Osteoblast (primary cell): ENCODE data around the gene USP6NL. TPM values are rescaled to one million over a fixed set of nuclear protein-coding genes. Genes with fewer than 3 reads are reported as not detected.

Experiments
- DNase-seq: peaks from one replicate; pipeline ENCODE4 v3.0.0; 2011; ENCODE audit warnings: low spot score, mixed read lengths; ENCODE audit not compliant: insufficient read length; ENCODE audit errors: missing footprints
- H2AFZ ChIP-seq: 2 replicates; pipeline ENCODE4 v1.6.0; 2011; ENCODE audit warnings: mild to moderate bottlenecking, low read length
- H3K27ac ChIP-seq: 2 replicates; pipeline ENCODE4 v1.5.1; 2011; ENCODE audit warnings: mild to moderate bottlenecking, low read depth, low read length, moderate library complexity
- H3K27me3 ChIP-seq: 2 replicates; pipeline ENCODE4 v1.6.0; 2012; ENCODE audit warnings: mild to moderate bottlenecking, control low read depth, inconsistent platforms, low read length, moderate library complexity; ENCODE audit not compliant: insufficient read depth
- H3K36me3 ChIP-seq: 2 replicates; pipeline ENCODE4 v1.5.1; 2011; ENCODE audit warnings: mild to moderate bottlenecking, low read length, control low read depth, moderate library complexity; ENCODE audit not compliant: insufficient read depth
- H3K4me1 ChIP-seq: 2 replicates; pipeline ENCODE4 v1.5.1; 2011; ENCODE audit warnings: mild to moderate bottlenecking, low read length, control low read depth, moderate library complexity; ENCODE audit not compliant: insufficient read depth
- H3K4me2 ChIP-seq: 2 replicates; pipeline ENCODE4 v1.6.0; 2011; ENCODE audit warnings: mild to moderate bottlenecking, low read length; ENCODE audit not compliant: insufficient read depth
- H3K4me3 ChIP-seq: fragments of 200-600 bp; sonication (generic); 3 replicates; pipeline ENCODE4 v1.5.1; 2012; ENCODE audit warnings: mild to moderate bottlenecking, low read length, inconsistent platforms; ENCODE audit not compliant: insufficient read depth
- H3K79me2 ChIP-seq: 2 replicates; pipeline ENCODE4 v1.6.0; 2012; ENCODE audit warnings: mild to moderate bottlenecking, low read length, control low read depth, inconsistent platforms; ENCODE audit not compliant: insufficient read depth
- H3K9me3 ChIP-seq: 2 replicates; pipeline ENCODE4 v1.5.1; 2011; ENCODE audit warnings: low read depth, low read length, control low read depth
- H4K20me1 ChIP-seq: 2 replicates; pipeline ENCODE4 v1.6.0; 2012; ENCODE audit warnings: mild to moderate bottlenecking, low read length, control low read depth; ENCODE audit not compliant: insufficient read depth
- total RNA-seq: library from RNA; depleted of rRNA; stranded (reverse); fragments of >200 nt; gene quantifications from 2 replicates; pipeline ENCODE4 v1.2.3, GENCODE V29; 2012
- TF ChIP-seq, protein P1 (sequence below): IDR thresholded peaks from 2 replicates; pipeline ENCODE4 v1.5.1; 2011; ENCODE audit warnings: mild to moderate bottlenecking, low read depth, low read length, moderate library complexity; ENCODE audit errors: extremely low read depth

The USP6NL gene
- total RNA-seq, 1 donor, result 13.8 TPM

DNA sequence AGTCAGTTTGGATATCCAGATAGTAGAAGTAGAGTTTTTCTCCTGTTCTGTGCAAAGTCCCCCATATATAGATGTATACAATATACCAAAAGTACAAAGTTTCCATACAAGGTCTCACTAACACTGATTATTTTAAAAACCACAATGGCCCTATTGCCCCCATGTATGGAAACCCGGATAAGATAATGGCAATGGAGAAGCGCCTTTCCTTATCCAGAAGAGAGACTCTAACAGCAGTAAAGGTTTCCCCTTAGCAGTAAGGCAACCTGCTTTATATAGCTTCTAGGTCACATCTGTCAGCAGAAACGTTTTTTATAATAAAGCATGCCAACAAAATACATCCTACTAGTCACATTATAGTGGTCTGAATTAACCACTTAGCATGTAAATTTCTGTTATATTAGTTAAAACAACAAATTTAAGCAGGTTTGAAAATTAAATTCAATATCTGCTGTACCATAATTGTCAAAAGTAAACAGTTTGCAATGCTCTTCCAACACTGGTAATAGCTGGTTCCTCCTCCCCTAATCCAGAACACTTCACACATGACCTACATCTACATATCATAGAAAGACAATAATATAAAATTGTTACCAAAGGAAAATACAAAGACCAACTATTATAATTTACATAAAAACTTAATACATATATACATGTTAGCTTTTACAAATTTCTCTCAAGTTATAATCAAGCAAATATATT is 22.4 kb downstream of the USP6NL start:
- Histone ChIP-seq H2AFZ (no peak overlapping the region), H3K79me2 (peaks cover 41% of the 10 kb centered on the region), H3K27me3 (no peaks in the 10 kb centered on the region), H3K9me3 (no peaks in the 10 kb centered on the region), H3K4me1 (no peaks in the 10 kb centered on the region), H4K20me1 (peaks cover 3% of the 10 kb centered on the region), H3K4me2 (no peak overlapping the region), H3K27ac (no peak overlapping the region), H3K36me3 (no peaks in the 10 kb centered on the region), H3K4me3 (no peak overlapping the region)
- TF ChIP-seq, protein P1, sequence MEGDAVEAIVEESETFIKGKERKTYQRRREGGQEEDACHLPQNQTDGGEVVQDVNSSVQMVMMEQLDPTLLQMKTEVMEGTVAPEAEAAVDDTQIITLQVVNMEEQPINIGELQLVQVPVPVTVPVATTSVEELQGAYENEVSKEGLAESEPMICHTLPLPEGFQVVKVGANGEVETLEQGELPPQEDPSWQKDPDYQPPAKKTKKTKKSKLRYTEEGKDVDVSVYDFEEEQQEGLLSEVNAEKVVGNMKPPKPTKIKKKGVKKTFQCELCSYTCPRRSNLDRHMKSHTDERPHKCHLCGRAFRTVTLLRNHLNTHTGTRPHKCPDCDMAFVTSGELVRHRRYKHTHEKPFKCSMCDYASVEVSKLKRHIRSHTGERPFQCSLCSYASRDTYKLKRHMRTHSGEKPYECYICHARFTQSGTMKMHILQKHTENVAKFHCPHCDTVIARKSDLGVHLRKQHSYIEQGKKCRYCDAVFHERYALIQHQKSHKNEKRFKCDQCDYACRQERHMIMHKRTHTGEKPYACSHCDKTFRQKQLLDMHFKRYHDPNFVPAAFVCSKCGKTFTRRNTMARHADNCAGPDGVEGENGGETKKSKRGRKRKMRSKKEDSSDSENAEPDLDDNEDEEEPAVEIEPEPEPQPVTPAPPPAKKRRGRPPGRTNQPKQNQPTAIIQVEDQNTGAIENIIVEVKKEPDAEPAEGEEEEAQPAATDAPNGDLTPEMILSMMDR, result no peak
- no peak for DNase-seq

DNA sequence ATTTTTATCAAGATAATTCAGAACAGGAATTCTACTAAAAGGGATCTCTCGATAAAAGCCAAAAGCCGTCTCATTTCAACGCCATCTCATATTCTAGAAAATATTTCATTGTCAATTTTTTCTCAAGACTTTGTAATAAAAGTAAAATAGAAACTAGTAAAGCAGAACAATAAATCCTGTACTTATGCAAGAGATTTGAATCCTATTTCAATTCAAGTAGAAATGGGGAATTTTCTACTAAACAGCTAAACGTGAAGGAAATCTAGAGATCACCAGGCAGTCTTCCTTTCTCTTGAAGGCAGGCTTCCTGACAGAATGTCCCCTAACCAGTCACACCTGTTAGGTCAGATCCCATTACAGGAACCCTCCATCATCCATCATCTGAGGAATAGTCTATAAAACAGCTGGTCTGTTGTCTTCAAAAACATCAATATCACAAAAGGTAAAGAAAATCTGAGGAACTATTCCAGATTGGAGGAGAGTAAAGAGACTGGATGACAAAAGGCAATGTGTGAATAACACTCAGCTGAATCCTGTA is 23.7 kb downstream of the USP6NL start:
- H3K4me2 ChIP-seq, result no peak overlapping the region
- DNase-seq, result no peak
- H3K27ac ChIP-seq, result no peak overlapping the region
- H3K4me3 ChIP-seq, result no peak overlapping the region
- no peak overlapping the region for H2AFZ ChIP-seq
- H3K9me3 ChIP-seq, result no peaks in the 10 kb centered on the region
- peaks cover 3% of the 10 kb centered on the region for H4K20me1 ChIP-seq
- no peaks in the 10 kb centered on the region for H3K27me3 ChIP-seq
- no peaks in the 10 kb centered on the region for H3K36me3 ChIP-seq
- no peaks in the 10 kb centered on the region for H3K4me1 ChIP-seq
- TF ChIP-seq, protein P1, result no peak
- peaks cover 35% of the 10 kb centered on the region for H3K79me2 ChIP-seq

DNA sequence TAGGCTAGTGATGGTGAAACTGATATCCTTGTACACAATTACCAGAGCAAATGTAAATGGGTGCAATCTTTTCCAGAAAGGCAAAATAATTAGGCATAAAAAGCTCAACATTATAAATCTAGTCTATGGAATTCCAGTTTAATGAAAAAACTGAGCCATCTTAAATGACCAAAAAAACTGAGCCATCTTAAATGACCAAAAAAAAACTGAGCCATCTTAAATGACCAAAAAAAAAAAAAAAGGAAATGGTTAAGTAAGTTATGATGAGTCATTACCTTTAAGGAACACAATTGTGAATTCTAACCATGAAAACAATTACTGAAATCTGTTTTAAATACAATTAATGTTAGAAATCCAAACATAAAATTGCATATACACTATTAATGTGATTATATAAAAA is 25.3 kb downstream of the USP6NL start:
- H3K4me2 ChIP-seq, result no peak overlapping the region
- H3K79me2 ChIP-seq, result peaks cover 31% of the 10 kb centered on the region
- no peak overlapping the region for H2AFZ ChIP-seq
- H3K36me3 ChIP-seq, result no peaks in the 10 kb centered on the region
- TF ChIP-seq, protein P1, result no peak
- no peaks in the 10 kb centered on the region for H3K27me3 ChIP-seq
- H3K9me3 ChIP-seq, result no peaks in the 10 kb centered on the region
- no peak overlapping the region for H3K27ac ChIP-seq
- no peaks in the 10 kb centered on the region for H3K4me1 ChIP-seq
- H3K4me3 ChIP-seq, result no peak overlapping the region
- peaks cover 3% of the 10 kb centered on the region for H4K20me1 ChIP-seq
- DNase-seq, result no peak

DNA sequence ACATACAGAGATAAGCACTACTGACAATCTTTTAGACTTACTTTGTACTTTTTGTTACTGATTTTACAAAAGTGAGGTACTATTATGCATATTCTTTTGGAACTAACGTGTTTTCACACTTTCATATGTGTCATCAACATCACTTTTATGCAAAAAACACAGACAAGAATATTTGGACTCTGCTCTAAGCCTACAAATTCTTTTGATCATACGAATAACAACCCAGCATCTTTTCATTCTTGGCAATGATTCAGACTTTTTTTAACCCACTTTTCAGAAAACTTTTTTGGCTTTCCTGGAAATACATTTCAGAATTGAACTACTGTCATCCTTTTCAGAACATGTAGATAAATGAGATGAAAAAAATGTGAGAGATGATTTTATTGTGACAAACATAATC is 30.2 kb downstream of the USP6NL start:
- Histone ChIP-seq H3K36me3 (no peaks in the 10 kb centered on the region), H3K27me3 (no peaks in the 10 kb centered on the region), H3K4me1 (no peaks in the 10 kb centered on the region), H3K27ac (no peak overlapping the region), H3K79me2 (peaks cover 29% of the 10 kb centered on the region), H3K9me3 (no peaks in the 10 kb centered on the region), H3K4me3 (no peak overlapping the region), H2AFZ (no peak overlapping the region), H4K20me1 (peaks cover 6% of the 10 kb centered on the region), H3K4me2 (no peak overlapping the region)
- peak; percentile 62 for DNase-seq
- TF ChIP-seq, protein P1, result no peak
